Neural cell (in vitro differentiated cells): ENCODE data around the gene CACNA1B. TPM values are rescaled to one million over a fixed set of nuclear protein-coding genes. Genes with fewer than 3 reads are reported as not detected.

ENCODE experiments used
- H2AFZ ChIP-seq: fragments of 200-600, 300-800 bp; sonication (generic), shearing (Covaris generic); 2 replicates; pipeline ENCODE4 v1.6.0; 2014; ENCODE audit warnings: low read depth, mild to moderate bottlenecking, antibody characterized with exemption, low read length, moderate library complexity
- H3F3A ChIP-seq: fragments of 200-600 bp; shearing (Covaris generic); 2 replicates; pipeline ENCODE4 v1.6.1; 2016; ENCODE audit warnings: mild to moderate bottlenecking, moderate library complexity, mixed read lengths, antibody characterized with exemption, low read length; ENCODE audit not compliant: insufficient read depth, poor library complexity, severe bottlenecking
- H3K27ac ChIP-seq: fragments of 200-600, 300-800 bp; sonication (generic), shearing (Covaris generic); 2 replicates; pipeline ENCODE4 v1.5.1; 2014; ENCODE audit warnings: mild to moderate bottlenecking, low read length, moderate library complexity
- H3K27me3 ChIP-seq: fragments of 300-800, 200-600 bp; sonication (generic), shearing (Covaris generic); 2 replicates; pipeline ENCODE4 v1.6.0; 2014; ENCODE audit warnings: mild to moderate bottlenecking, low read depth, low read length, moderate library complexity; ENCODE audit not compliant: insufficient read depth
- H3K36me3 ChIP-seq: fragments of 300-800, 200-600 bp; sonication (generic), shearing (Covaris generic); 2 replicates; pipeline ENCODE4 v1.5.1; 2014; ENCODE audit warnings: mild to moderate bottlenecking, antibody characterized with exemption, low read length, moderate library complexity; ENCODE audit not compliant: insufficient read depth
- H3K4me2 ChIP-seq: fragments of 300-800, 200-600 bp; sonication (generic), shearing (Covaris generic); 2 replicates; pipeline ENCODE4 v1.6.0; 2014; ENCODE audit warnings: mild to moderate bottlenecking, low read length
- H3K4me3 ChIP-seq: fragments of 300-800, 200-600 bp; sonication (generic), shearing (Covaris generic); 2 replicates; pipeline ENCODE4 v1.5.1; 2014; ENCODE audit warnings: mild to moderate bottlenecking, low read length, moderate library complexity
- H3K79me2 ChIP-seq: fragments of 200-600 bp; shearing (Covaris generic); replicated peaks from 2 replicates; pipeline ENCODE4 v1.6.0; 2014; ENCODE audit warnings: mild to moderate bottlenecking, low read length, moderate library complexity; ENCODE audit not compliant: insufficient read depth
- H3K9ac ChIP-seq: fragments of 300-800, 200-600 bp; sonication (generic), shearing (Covaris generic); 2 replicates; pipeline ENCODE4 v1.6.1; 2016; ENCODE audit warnings: mild to moderate bottlenecking, low read length, mixed read lengths
- H3K9me2 ChIP-seq: fragments of 200-600 bp; shearing (Covaris generic); 2 replicates; pipeline ENCODE4 v1.6.1; 2016; ENCODE audit warnings: mild to moderate bottlenecking, low read length, mixed read lengths; ENCODE audit not compliant: insufficient read depth
- H3K9me3 ChIP-seq: fragments of 200-600, 300-800 bp; sonication (generic), shearing (Covaris generic); 2 replicates; pipeline ENCODE4 v1.6.1; 2016; ENCODE audit warnings: mild to moderate bottlenecking, mixed run types, low read length, moderate library complexity, mixed read lengths
- H4K20me1 ChIP-seq: fragments of 200-600 bp; shearing (Covaris generic); 2 replicates; pipeline ENCODE4 v1.6.1; 2016; ENCODE audit warnings: mild to moderate bottlenecking, mixed run types; ENCODE audit not compliant: insufficient read depth
- CTCF ChIP-seq: fragments of 450-650 bp; IDR thresholded peaks from 2 replicates; pipeline ENCODE4 v1.5.1; 2014; ENCODE audit warnings: antibody characterized with exemption, mild to moderate bottlenecking, moderate library complexity; ENCODE audit not compliant: poor library complexity, severe bottlenecking
- EP300 ChIP-seq: fragments of 450-650 bp; conservative IDR thresholded peaks from 2 replicates; pipeline ENCODE4 v1.6.1; 2014; ENCODE audit warnings: antibody characterized with exemption, mild to moderate bottlenecking, moderate library complexity; ENCODE audit not compliant: poor library complexity, severe bottlenecking
- EZH2 ChIP-seq: fragments of 200-600, 300-800 bp; shearing (Covaris generic), sonication (generic); IDR thresholded peaks from 2 replicates; pipeline ENCODE4 v1.6.1; 2014; ENCODE audit warnings: antibody characterized with exemption, low read length, borderline replicate concordance, mild to moderate bottlenecking; ENCODE audit not compliant: insufficient read depth, poor library complexity, severe bottlenecking
- MXI1 ChIP-seq: fragments of 450-650 bp; conservative IDR thresholded peaks from 2 replicates; pipeline ENCODE4 v1.6.1; 2014; ENCODE audit warnings: antibody characterized with exemption, mild to moderate bottlenecking; ENCODE audit not compliant: poor library complexity, severe bottlenecking
- POLR2AphosphoS5 ChIP-seq: IDR thresholded peaks from 2 replicates; pipeline ENCODE4 v1.6.1; 2012
- RAD21 ChIP-seq: fragments of 450-650 bp; conservative IDR thresholded peaks from 2 replicates; pipeline ENCODE4 v1.6.1; 2014; ENCODE audit warnings: antibody characterized with exemption, mild to moderate bottlenecking, moderate library complexity
- REST ChIP-seq: IDR thresholded peaks from 2 replicates; pipeline ENCODE4 v1.6.1; 2012; ENCODE audit warnings: borderline replicate concordance
- SMC3 ChIP-seq: fragments of 450-650 bp; conservative IDR thresholded peaks from 2 replicates; pipeline ENCODE4 v1.6.1; 2014; ENCODE audit warnings: antibody characterized with exemption, mild to moderate bottlenecking, moderate library complexity; ENCODE audit not compliant: poor library complexity
- TAF1 ChIP-seq: IDR thresholded peaks from 2 replicates; pipeline ENCODE4 v1.6.1; 2012; ENCODE audit warnings: low read depth
- polyA plus RNA-seq: library from polyadenylated mRNA; depleted of rRNA; stranded (reverse); fragments of >200 nt; gene quantifications from 2 replicates; pipeline ENCODE4 v1.2.3, GENCODE V29; 2014

Gene CACNA1B
- polyA plus RNA-seq, 1 donor from 2014 or later, result 5.8 TPM

DNA sequence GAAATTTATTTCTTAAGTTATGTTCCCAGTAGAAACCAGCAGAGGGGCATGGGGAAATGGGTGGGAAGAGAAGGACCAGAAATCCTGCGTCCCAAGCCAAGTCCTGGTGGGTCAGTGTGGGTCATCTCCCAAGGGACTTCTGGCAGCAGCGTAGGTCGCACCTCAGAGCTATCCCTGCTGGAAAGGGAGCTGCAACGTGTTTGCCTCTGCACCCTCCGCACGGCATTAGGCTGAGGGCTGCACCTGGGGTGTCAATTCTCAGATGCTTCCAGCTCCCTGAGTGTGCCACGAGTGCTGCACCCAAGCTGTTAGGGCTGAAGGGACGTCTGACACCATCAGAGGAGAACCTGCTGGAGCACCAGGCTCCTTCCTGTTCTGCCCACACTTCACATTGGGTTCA, 182.8 kb downstream of the CACNA1B start:
- Histone ChIP-seq H3K9me2 (no peaks in the 10 kb centered on the region), H3K79me2 (no peaks in the 10 kb centered on the region), H3K9me3 (peaks cover 2% of the 10 kb centered on the region), H3K36me3 (no peaks in the 10 kb centered on the region), H2AFZ (no peak overlapping the region), H3K27me3 (no peaks in the 10 kb centered on the region), H3K9ac (no peak overlapping the region), H4K20me1 (no peaks in the 10 kb centered on the region), H3F3A (no peaks in the 10 kb centered on the region), H3K4me2 (no peak overlapping the region), H3K27ac (no peak overlapping the region), H3K4me3 (no peak overlapping the region)
- TF ChIP-seq SMC3 (no peak), REST (no peak), EP300 (no peak), EZH2 (no peak), TAF1 (no peak), MXI1 (no peak), POLR2AphosphoS5 (no peak), RAD21 (no peak), CTCF (no peak)

DNA sequence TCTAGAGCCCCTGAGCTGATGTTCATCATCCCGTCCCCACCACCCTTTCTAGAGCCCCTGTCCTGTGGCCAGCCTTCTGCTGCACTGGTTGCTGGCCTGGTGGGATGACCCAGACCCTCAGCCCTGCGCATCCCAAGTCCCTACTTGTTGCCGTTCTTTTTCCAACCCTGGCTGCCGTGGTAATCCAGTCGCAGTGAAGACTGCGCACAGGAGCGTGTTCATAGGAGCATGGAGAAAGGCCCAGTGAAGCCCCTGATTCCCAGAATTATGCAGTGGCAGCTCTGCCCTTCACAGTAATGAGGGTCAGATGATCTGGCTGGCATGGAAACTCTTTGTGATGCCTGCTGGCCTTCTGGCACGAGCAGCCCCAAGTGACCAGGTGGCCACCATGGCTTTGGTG, 183.3 kb downstream of the CACNA1B start:
- Histone ChIP-seq H4K20me1 (no peaks in the 10 kb centered on the region), H3F3A (no peaks in the 10 kb centered on the region), H3K4me3 (no peak overlapping the region), H3K27me3 (no peaks in the 10 kb centered on the region), H2AFZ (no peak overlapping the region), H3K27ac (no peak overlapping the region), H3K9me2 (no peaks in the 10 kb centered on the region), H3K36me3 (no peaks in the 10 kb centered on the region), H3K9ac (no peak overlapping the region), H3K79me2 (no peaks in the 10 kb centered on the region), H3K4me2 (no peak overlapping the region), H3K9me3 (peaks cover 2% of the 10 kb centered on the region)
- TF ChIP-seq TAF1 (no peak), REST (no peak)
